HT-29 (cell line): ENCODE data around the gene CDH4. TPM values are rescaled to one million over a fixed set of nuclear protein-coding genes. Genes with fewer than 3 reads are reported as not detected.

Source experiments
- DNase-seq: peaks from one replicate; pipeline ENCODE4 v3.0.0-alpha.2; 2015; ENCODE audit warnings: low spot score
- total RNA-seq: library from RNA; depleted of rRNA; stranded (reverse); fragments of >200 nt; shearing (Covaris generic); gene quantifications from 2 replicates; pipeline ENCODE4 v1.2.3, GENCODE V29; 2014

The CDH4 gene
- total RNA-seq, 1 experiment from 2014 or later, result not detected

- no peak for DNase-seq
Observed at GRCh38 chr20:61814726-61815125, 562.7 kb downstream of the CDH4 start.

- DNase-seq, result no peak
Observed at GRCh38 chr20:61815176-61815575, 563.1 kb downstream of the CDH4 start.

- no peak for DNase-seq
Observed at GRCh38 chr20:61815678-61816077, 563.6 kb downstream of the CDH4 start.

- no peak for DNase-seq
Observed at GRCh38 chr20:61816606-61817460, 564.8 kb downstream of the CDH4 start.

- no peak for DNase-seq
Observed at GRCh38 chr20:61817575-61817974, 565.5 kb downstream of the CDH4 start.

- no peak for DNase-seq
Observed at GRCh38 chr20:61818746-61819573, 566.9 kb downstream of the CDH4 start.

GRCh38 chr20:61819574-61819846, 567.4 kb downstream of the CDH4 start:
- no peak for DNase-seq

- DNase-seq, result no peak
Observed at GRCh38 chr20:61819921-61820825, 568.1 kb downstream of the CDH4 start.

- no peak for DNase-seq
Observed at GRCh38 chr20:61821735-61822134, 569.7 kb downstream of the CDH4 start.

- DNase-seq, result no peak
Observed at GRCh38 chr20:61822396-61822795, 570.3 kb downstream of the CDH4 start.

GRCh38 chr20:61823242-61823641, 571.2 kb downstream of the CDH4 start:
- no peak for DNase-seq

GRCh38 chr20:61828891-61829290, 576.8 kb downstream of the CDH4 start:
- DNase-seq, result no peak

- DNase-seq, result no peak
Observed at GRCh38 chr20:61829526-61829925, 577.5 kb downstream of the CDH4 start.

- no peak for DNase-seq
Observed at GRCh38 chr20:61830241-61830930, 578.3 kb downstream of the CDH4 start.

- no peak for DNase-seq
Observed at GRCh38 chr20:61830991-61831390, 578.9 kb downstream of the CDH4 start.

- no peak for DNase-seq
Observed at GRCh38 chr20:61832181-61832580, 580.1 kb downstream of the CDH4 start.

- no peak for DNase-seq
Observed at GRCh38 chr20:61833807-61834610, 581.9 kb downstream of the CDH4 start.

GRCh38 chr20:61835301-61835700, 583.2 kb downstream of the CDH4 start:
- no peak for DNase-seq

GRCh38 chr20:61835791-61836350, 583.8 kb downstream of the CDH4 start:
- no peak for DNase-seq

- DNase-seq, result no peak
Observed at GRCh38 chr20:61837200-61837599, 585.1 kb downstream of the CDH4 start.
